GM23338 (cell line): ENCODE results near the gene ANKFN1. TPM values are rescaled to one million over a fixed set of nuclear protein-coding genes. Genes with fewer than 3 reads are reported as not detected.

Experiments
- ATAC-seq: fragments of 200-7000 bp; cut with Tn5 transposase; 3 replicates; pipeline ENCODE4 v1.9.1; 2020
- DNase-seq: peaks from one replicate; pipeline ENCODE4 v3.0.0-alpha.2; 2015; ENCODE audit warnings: low spot score
- H2AFZ ChIP-seq: fragments of 200-600 bp; sonication (generic); 2 replicates; pipeline ENCODE4 v1.8.0; 2016; ENCODE audit warnings: antibody characterized with exemption, mild to moderate bottlenecking, moderate library complexity
- H3F3A ChIP-seq: fragments of 200-600 bp; sonication (generic); replicated peaks from 2 replicates; pipeline ENCODE4 v1.8.0; 2017; ENCODE audit warnings: antibody characterized with exemption, mixed run types, low read depth
- H3K27ac ChIP-seq: fragments of 200-600 bp; sonication (generic); 2 replicates; pipeline ENCODE4 v1.6.1; 2016; ENCODE audit warnings: low read depth
- H3K27me3 ChIP-seq: fragments of 200-600 bp; sonication (generic); 2 replicates; pipeline ENCODE4 v1.8.0; 2016; ENCODE audit warnings: mild to moderate bottlenecking, mixed run types, moderate library complexity; ENCODE audit not compliant: insufficient read depth
- H3K36me3 ChIP-seq: fragments of 200-600 bp; sonication (generic); 2 replicates; pipeline ENCODE4 v1.8.0; 2016; ENCODE audit warnings: mild to moderate bottlenecking; ENCODE audit not compliant: insufficient read depth
- H3K4me1 ChIP-seq: fragments of 200-600 bp; sonication (generic); 2 replicates; pipeline ENCODE4 v1.8.0; 2016; ENCODE audit warnings: mild to moderate bottlenecking, moderate library complexity; ENCODE audit not compliant: insufficient read depth
- H3K4me2 ChIP-seq: fragments of 200-600 bp; sonication (generic); 2 replicates; pipeline ENCODE4 v1.7.1; 2017; ENCODE audit warnings: mixed run types
- H3K4me3 ChIP-seq: fragments of 200-600 bp; sonication (generic); 2 replicates; pipeline ENCODE4 v1.6.1; 2016; ENCODE audit warnings: mixed run types
- H3K79me2 ChIP-seq: fragments of 200-600 bp; sonication (generic); replicated peaks from 2 replicates; pipeline ENCODE4 v1.8.0; 2017; ENCODE audit warnings: mild to moderate bottlenecking; ENCODE audit not compliant: insufficient read depth
- H3K9me2 ChIP-seq: fragments of 200-600 bp; sonication (generic); 2 replicates; pipeline ENCODE4 v1.8.0; 2017; ENCODE audit not compliant: insufficient read depth
- H4K20me1 ChIP-seq: fragments of 200-600 bp; sonication (generic); replicated peaks from 2 replicates; pipeline ENCODE4 v1.8.0; 2017; ENCODE audit warnings: mild to moderate bottlenecking; ENCODE audit not compliant: insufficient read depth
- H3K27ac Mint-ChIP-seq: 2 replicates; pipeline ENCODE4 v1.8.0; 2020; ENCODE audit warnings: inconsistent platforms, mild to moderate bottlenecking, moderate library complexity, mixed read lengths
- H3K27me3 Mint-ChIP-seq: 3 replicates; pipeline ENCODE4 v1.8.0; 2022; ENCODE audit warnings: low read depth, mild to moderate bottlenecking, moderate library complexity, mixed read lengths, inconsistent platforms; ENCODE audit not compliant: insufficient read depth, poor library complexity
- H3K36me3 Mint-ChIP-seq: 3 replicates; pipeline ENCODE4 v1.8.0; 2021; ENCODE audit warnings: low read depth, mild to moderate bottlenecking, inconsistent platforms, moderate library complexity, mixed read lengths
- H3K4me1 Mint-ChIP-seq: 3 replicates; pipeline ENCODE4 v1.8.0; 2020; ENCODE audit warnings: mild to moderate bottlenecking, inconsistent platforms, mixed read lengths
- H3K4me3 Mint-ChIP-seq: 3 replicates; pipeline ENCODE4 v1.8.0; 2021; ENCODE audit warnings: moderate library complexity, mild to moderate bottlenecking, inconsistent platforms, mixed read lengths
- H3K9me3 Mint-ChIP-seq: 3 replicates; pipeline ENCODE4 v1.8.0; 2020; ENCODE audit warnings: moderate library complexity, mild to moderate bottlenecking, inconsistent platforms, mixed read lengths
- CREB1 ChIP-seq: fragments of 250-450 bp; sonication (Bioruptor Pico); IDR thresholded peaks from 2 replicates; pipeline ENCODE4 v1.5.0; 2020; ENCODE audit warnings: low read depth, mild to moderate bottlenecking, moderate library complexity
- CTCF ChIP-seq, 2 experiments: fragments of 200-600 bp in 1 of 2; sonication (generic) in 1 of 2; conservative IDR thresholded peaks; 2 replicates each; pipeline versions ENCODE4 v1.5.1 to v1.6.1; 2016 to 2017; ENCODE audit warnings: antibody characterized with exemption in 2 of 2, low read depth in 2 of 2, mild to moderate bottlenecking in 2 of 2, moderate library complexity in 1 of 2
- ETS1 ChIP-seq: IDR thresholded peaks from 2 replicates; pipeline ENCODE4 v1.6.1; 2016; ENCODE audit warnings: antibody characterized with exemption
- EZH2 ChIP-seq: fragments of 200-600 bp; sonication (generic); IDR thresholded peaks from one replicate; pipeline ENCODE4 v1.8.0; 2017; ENCODE audit warnings: antibody characterized with exemption, mild to moderate bottlenecking, low read depth; ENCODE audit not compliant: unreplicated experiment
- EZH2phosphoT487 ChIP-seq: fragments of 200-600 bp; sonication (generic); IDR thresholded peaks from one replicate; pipeline ENCODE4 v1.8.1; 2018; ENCODE audit warnings: antibody characterized with exemption; ENCODE audit not compliant: unreplicated experiment
- NANOG ChIP-seq: IDR thresholded peaks from 2 replicates; pipeline ENCODE4 v1.6.1; 2016; ENCODE audit warnings: antibody characterized with exemption, borderline replicate concordance
- POLR2AphosphoS5 ChIP-seq: IDR thresholded peaks from 2 replicates; pipeline ENCODE4 v1.6.1; 2016; ENCODE audit warnings: antibody characterized with exemption, low read depth
- ZNF114 ChIP-seq: fragments of 250-450 bp; sonication (Bioruptor Pico); IDR thresholded peaks from 2 replicates; pipeline ENCODE4 v1.5.0; 2020; ENCODE audit warnings: mild to moderate bottlenecking, moderate library complexity
- ZNF331 ChIP-seq: fragments of 250-450 bp; sonication (Bioruptor Pico); IDR thresholded peaks from 2 replicates; pipeline ENCODE4 v1.5.0; 2020; ENCODE audit warnings: low read depth, mild to moderate bottlenecking, moderate library complexity
- ZNF462 ChIP-seq: fragments of 250-450 bp; sonication (Bioruptor Pico); IDR thresholded peaks from 2 replicates; pipeline ENCODE4 v1.5.0; 2020; ENCODE audit warnings: mild to moderate bottlenecking, moderate library complexity
- polyA plus RNA-seq: library from polyadenylated mRNA; unstranded; fragments of >200 nt; fragmentation: Nextera tagmentation; extraction: Ambion mirVana; gene quantifications from 2 replicates; pipeline ENCODE4 v1.2.1, GENCODE V29; 2016
- total RNA-seq: library from RNA; depleted of rRNA; stranded (reverse); fragments of >200 nt; shearing (Covaris generic); gene quantifications from 2 replicates; pipeline ENCODE4 v1.2.3, GENCODE V29; 2014

ANKFN1 gene
- total and polyA plus RNA-seq, 2 experiments from 2014 or later, result not detected

GRCh38 chr17:56290802-56291118, 137.5 kb downstream of the ANKFN1 start:
- Histone ChIP-seq H3K27ac (no peak overlapping the region), H3K4me1 (no peaks in the 10 kb centered on the region), H2AFZ (no peak overlapping the region), H3K9me2 (peaks cover 4% of the 10 kb centered on the region; the same call in 1 of the 2 replicates), H3K27me3 (no peaks in the 10 kb centered on the region), H3K4me2 (no peak overlapping the region), H3F3A (no peaks in the 10 kb centered on the region), H3K36me3 (no peaks in the 10 kb centered on the region), H3K79me2 (no peaks in the 10 kb centered on the region), H4K20me1 (no peaks in the 10 kb centered on the region), H3K4me3 (no peak overlapping the region)
- peaks cover 2% of the 10 kb centered on the region for H3K27me3 Mint-ChIP-seq
- DNase-seq, result no peak
- ATAC-seq, result no peak
- no peak for TF ChIP-seq ZNF331 (CRISPR knock-in tag)
- no peak for TF ChIP-seq EZH2phosphoT487
- TF ChIP-seq EZH2, result no peak
- no peak for TF ChIP-seq ZNF114 (CRISPR knock-in tag)
- no peak for TF ChIP-seq ZNF462
- no peak for TF ChIP-seq ETS1
- TF ChIP-seq CTCF (conservative IDR thresholded peaks at IDR 0.05; ENCODE audit: low read depth in 2 of 2), result no peak
- TF ChIP-seq NANOG, result no peak
- TF ChIP-seq CREB1 (CRISPR knock-in tag), result no peak
- TF ChIP-seq POLR2AphosphoS5, result no peak
- H3K4me1 Mint-ChIP-seq, result no peaks in the 10 kb centered on the region
- no peaks in the 10 kb centered on the region for H3K9me3 Mint-ChIP-seq
- no peak overlapping the region for H3K4me3 Mint-ChIP-seq
- no peaks in the 10 kb centered on the region for H3K36me3 Mint-ChIP-seq
- no peak overlapping the region for H3K27ac Mint-ChIP-seq
